ENCODE data around the gene MYL7. TPM values are rescaled to one million over a fixed set of nuclear protein-coding genes. Genes with fewer than 3 reads are reported as not detected.

Gene MYL7
- total and polyA plus RNA-seq, 2 of the 13 experiments (the other 11 are each of a cell fraction or from before 2014, with no cell fraction given): 1.8 TPM; not detected in 1

- Histone ChIP-seq H2AFZ (ENCODE audit: low read length) (no peak overlapping the region), H3K9ac (ENCODE audit: insufficient read depth, low read depth, low read length) (peak overlapping the region; percentile 76; the same call in 1 of the 2 replicates), H4K20me1 (ENCODE audit: insufficient read depth, low read length) (no peaks in the 10 kb centered on the region), H3K79me2 (ENCODE audit: insufficient read depth, low read length) (peaks cover 14% of the 10 kb centered on the region), H3K4me1 (ENCODE audit: insufficient read depth, low read length) (peaks cover 24% of the 10 kb centered on the region), H3K9me3 (ENCODE audit: low read length) (no peaks in the 10 kb centered on the region), H3K36me3 (replicated peaks in 1 of 2; ENCODE audit: control insufficient read depth in 1 of 2, insufficient read depth in 2 of 2, low read length in 2 of 2) (peaks cover 17 to 38% of the 10 kb centered on the region in 2 experiments), H3K4me3 (replicated peaks in 1 of 3; ENCODE audit: insufficient read depth in 1 of 3, low read depth in 2 of 3, low read length in 3 of 3) (peak overlapping the region in 1 of 3 experiments; percentile 83; a peak in 1 of 6 replicates), H3K27me3 (ENCODE audit: control insufficient read depth in 1 of 2, insufficient read depth in 2 of 2, low read length in 2 of 2) (no peaks in the 10 kb centered on the region; a peak in 1 of 5 replicates), H3K4me2 (ENCODE audit: low read depth, low read length) (peak overlapping the region; percentile 95), H3K27ac (ENCODE audit: extremely low read length, insufficient read depth, low read length) (no peak overlapping the region)
- in situ Hi-C loops (cut with HindIII; ENCODE audit: extremely low pct_ligation_motif_present, low pct_unique_long_range_greater_than_20kb) (loop anchor here (5.0 kb wide), 1 partner anchor 75 kb away; no protein-coding TSS in a partner anchor), intact Hi-C loops (cut with micrococcal nuclease; ENCODE audit: unreplicated experiment) (loop anchor here (2.0 kb wide), 1 partner anchor 39 kb away; the partner anchor contains the start of gene POLM)
- no TSS peak for BruUV-seq (replicated peaks)
- ChIA-PET POLR2A (interaction anchor here (1.4 to 1.5 kb wide), 2 partner anchors 9 to 452 kb away, joined by 3 to 4 read pairs; partner anchors contain the start of gene DDX56), CTCF (ENCODE audit: low intra/inter-chr PET ratio, low total read pairs) (no interaction called here)
- DNase-seq (ENCODE audit: low spot score): no peak
- 95% methylated on average over 12 of the region's 12 CpGs for WGBS (ENCODE audit: low lambda C conversion rate)
- ATAC-seq: no peak
- FAIRE-seq: no peak
- TF ChIP-seq ZNF687 (CRISPR knock-in tag; IDR thresholded peaks at IDR 0.05) (0 out of 2 replicates have a peak, but pooled peaks have one; percentile 15), SIX1 (CRISPR knock-in tag; IDR thresholded peaks at IDR 0.05; ENCODE audit: borderline replicate concordance) (no peak)
These were observed 19.2 kb downstream of the MYL7 start for GRCh38 chr7:44121761-44122420.
